Esophagus (tissue), 2 donors: ENCODE measurements around the gene KXD1. TPM values are rescaled to one million over a fixed set of nuclear protein-coding genes. Genes with fewer than 3 reads are reported as not detected.

Experiments
- H3K27ac ChIP-seq, 2 donors: one replicate each; pipeline ENCODE4 v1.5.1; 2013; ENCODE audit warnings: low read depth in 2 of 2, mild to moderate bottlenecking in 2 of 2, inconsistent platforms in 1 of 2, low read length in 1 of 2, moderate library complexity in 1 of 2
- H3K27me3 ChIP-seq, 2 donors: one replicate each; pipeline ENCODE4 v1.6.1; 2013; ENCODE audit warnings: low read length in 2 of 2, control low read depth in 1 of 2, mild to moderate bottlenecking in 1 of 2; ENCODE audit not compliant: insufficient read depth in 2 of 2, control insufficient read depth in 1 of 2
- H3K36me3 ChIP-seq, 2 donors: one replicate each; pipeline ENCODE4 v1.6.1; 2013; ENCODE audit warnings: low read length in 1 of 2; ENCODE audit not compliant: control insufficient read depth in 2 of 2, insufficient read depth in 2 of 2
- H3K4me1 ChIP-seq, 2 donors: one replicate each; pipeline ENCODE4 v1.6.1; 2013; ENCODE audit warnings: low read length in 1 of 2; ENCODE audit not compliant: control insufficient read depth in 2 of 2, insufficient read depth in 2 of 2
- H3K4me3 ChIP-seq, 2 donors: one replicate each; pipeline ENCODE4 v1.5.1; 2013; ENCODE audit warnings: low read length in 2 of 2, mild to moderate bottlenecking in 2 of 2, low read depth in 1 of 2, moderate library complexity in 1 of 2
- H3K9me3 ChIP-seq, 2 donors: one replicate each; pipeline ENCODE4 v1.6.1; 2013; ENCODE audit warnings: mild to moderate bottlenecking in 2 of 2, low read depth in 1 of 2, low read length in 1 of 2, moderate library complexity in 1 of 2; ENCODE audit not compliant: control insufficient read depth in 2 of 2, insufficient read depth in 1 of 2
- whole genome bisulfite sequencing, 2 donors: extraction: QIAGEN DNeasy Blood & Tissue Kit; methylation state at CpG; one replicate each; pipeline ENCODE4 v1.1.7; 2013; 5-methylcytosine and 5-hydroxymethylcytosine counted together
- polyA plus RNA-seq, 2 donors: library from polyadenylated mRNA; stranded (reverse); fragments of 200-250 nt; gene quantifications; one replicate each; pipeline ENCODE4 v1.2.3, GENCODE V29; 2013
- donor health status: healthy with polysubstance abuse.
- donor health status: Bipolar disorder and iron deficiency.

KXD1 gene
- polyA plus RNA-seq, 2 donors: 43.7 to 68.1 TPM

- 72 to 73% methylated on average over 9 of the region's 9 CpGs for WGBS, 2 donors
- Histone ChIP-seq H3K9me3 (peaks cover 2% of the 10 kb centered on the region in 2 donors), H3K27me3 (peaks cover 4 to 41% of the 10 kb centered on the region in 2 donors), H3K4me1 (peaks cover 17 to 20% of the 10 kb centered on the region in 2 donors), H3K27ac (no peak overlapping the region), H3K36me3 (no peaks in the 10 kb centered on the region), H3K4me3 (no peak overlapping the region)
Measured at GRCh38 chr19:18608805-18609716, 51.4 kb downstream of the KXD1 start.

DNA sequence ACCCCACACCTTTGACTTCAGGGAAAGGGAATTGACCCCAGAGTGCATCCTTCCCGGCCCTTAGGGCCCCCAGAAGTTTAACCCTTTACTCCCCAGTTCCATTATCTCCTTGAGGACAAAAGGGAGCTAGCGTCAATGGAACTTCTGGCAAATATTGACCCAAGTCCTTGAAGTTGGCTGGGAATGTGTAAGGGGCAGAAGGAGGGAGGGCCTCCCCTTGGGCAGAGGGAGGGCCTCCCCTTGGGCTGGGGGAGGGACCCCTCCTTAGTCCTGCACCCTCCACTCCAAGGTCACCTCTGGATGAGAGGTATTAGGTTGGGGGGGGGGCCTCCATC is 52.0 kb downstream of the KXD1 start:
- no peak overlapping the region for H3K27ac ChIP-seq
- no peaks in the 10 kb centered on the region for H3K36me3 ChIP-seq
- H3K9me3 ChIP-seq: peaks cover 2% of the 10 kb centered on the region in 2 donors
- H3K27me3 ChIP-seq: peaks cover 4 to 43% of the 10 kb centered on the region in 2 donors
- 36 to 47% methylated on average over 2 of the region's 2 CpGs for WGBS, 2 donors
- H3K4me1 ChIP-seq: peaks cover 17 to 20% of the 10 kb centered on the region in 2 donors
- no peak overlapping the region for H3K4me3 ChIP-seq

GRCh38 chr19:18610245-18610555 is 52.5 kb downstream of the KXD1 start:
- no peaks in the 10 kb centered on the region for H3K36me3 ChIP-seq
- no peak overlapping the region for H3K27ac ChIP-seq
- peaks cover 4 to 44% of the 10 kb centered on the region in 2 donors for H3K27me3 ChIP-seq
- H3K4me1 ChIP-seq: peaks cover 17 to 20% of the 10 kb centered on the region in 2 donors
- 47 to 50% methylated on average over 3 of the region's 3 CpGs for WGBS, 2 donors
- H3K4me3 ChIP-seq: no peak overlapping the region
- H3K9me3 ChIP-seq: peaks cover 2% of the 10 kb centered on the region in 2 donors

- Histone ChIP-seq H3K27me3 (peaks cover 4 to 39% of the 10 kb centered on the region in 2 donors), H3K27ac (no peak overlapping the region), H3K36me3 (no peaks in the 10 kb centered on the region), H3K4me1 (peaks cover 17 to 20% of the 10 kb centered on the region in 2 donors), H3K9me3 (peaks cover 2% of the 10 kb centered on the region in 2 donors), H3K4me3 (no peak overlapping the region)
- 8 to 12% methylated on average over 20 to 45 of the region's 45 CpGs for WGBS, 2 donors
Measured at GRCh38 chr19:18610556-18611326, 53.1 kb downstream of the KXD1 start.

DNA sequence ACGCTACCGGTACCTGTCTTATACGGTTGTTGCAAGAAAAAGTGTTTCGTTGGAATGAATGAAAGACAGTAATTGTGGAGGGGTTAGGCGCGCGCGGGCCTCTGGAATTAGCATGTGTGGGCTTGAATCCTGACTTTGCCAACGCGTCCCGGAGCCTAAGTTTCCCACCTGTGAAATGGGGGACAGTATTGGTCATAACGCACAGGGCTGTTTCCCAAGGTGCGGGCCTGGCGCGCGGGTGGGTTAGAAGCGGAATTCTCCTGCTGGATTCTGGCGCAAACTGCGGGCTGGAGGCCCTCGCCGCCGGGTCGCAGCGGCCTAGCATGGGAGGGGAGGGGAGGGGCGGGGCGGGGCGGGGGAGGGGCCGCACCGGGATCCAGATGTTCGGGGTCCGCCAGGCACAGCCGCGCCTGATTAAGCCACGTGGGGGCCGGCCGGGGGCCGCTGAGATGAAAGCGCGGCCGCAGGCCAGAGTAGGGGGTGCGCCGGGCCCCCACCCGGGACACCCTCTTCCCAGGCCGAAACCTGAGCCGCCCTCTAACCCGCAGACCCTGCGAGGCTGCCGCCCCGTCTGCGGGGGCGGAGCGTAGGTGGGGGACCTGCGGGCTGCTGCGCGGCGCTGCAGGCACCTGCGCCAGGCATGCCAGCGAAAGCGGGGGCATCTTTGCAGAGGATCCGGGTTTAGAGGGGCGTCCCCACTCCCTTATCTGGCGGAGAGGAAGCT is 53.8 kb downstream of the KXD1 start:
- 3 to 4% methylated on average over 50 to 62 of the region's 62 CpGs for WGBS, 2 donors
- peak overlapping the region in 1 of 2 donors; percentile 13 for H3K4me3 ChIP-seq
- H3K9me3 ChIP-seq: peaks cover 2% of the 10 kb centered on the region in 2 donors
- no peak overlapping the region for H3K27ac ChIP-seq
- peaks cover 17 to 20% of the 10 kb centered on the region in 2 donors for H3K4me1 ChIP-seq
- H3K36me3 ChIP-seq: no peaks in the 10 kb centered on the region
- H3K27me3 ChIP-seq: peaks cover 4 to 35% of the 10 kb centered on the region in 2 donors

GRCh38 chr19:18612051-18612771 is 54.5 kb downstream of the KXD1 start:
- Histone ChIP-seq H3K27ac (no peak overlapping the region), H3K27me3 (peaks cover 4 to 35% of the 10 kb centered on the region in 2 donors), H3K4me3 (peak overlapping the region in 1 of 2 donors; percentile 42), H3K9me3 (peaks cover 2 to 4% of the 10 kb centered on the region in 2 donors), H3K36me3 (no peaks in the 10 kb centered on the region), H3K4me1 (peaks cover 17 to 19% of the 10 kb centered on the region in 2 donors)
- WGBS, 2 donors: 2% methylated on average over 27 to 30 of the region's 30 CpGs

- peak within 1 kb of the TSS; percentile 40 to 42 for H3K4me3 ChIP-seq
- 2 to 3% methylated on average over 64 to 70 of the region's 70 CpGs for WGBS, 2 donors
- H3K27ac ChIP-seq: no peak within 1 kb of the TSS
Measured at GRCh38 chr19:18612772-18613588, 55.3 kb downstream of the KXD1 start, which contains the start of gene TMEM59L. TMEM59L (plus strand) TSS chr19:18612870; CDS start chr19:18612959, 89 bp downstream.

DNA sequence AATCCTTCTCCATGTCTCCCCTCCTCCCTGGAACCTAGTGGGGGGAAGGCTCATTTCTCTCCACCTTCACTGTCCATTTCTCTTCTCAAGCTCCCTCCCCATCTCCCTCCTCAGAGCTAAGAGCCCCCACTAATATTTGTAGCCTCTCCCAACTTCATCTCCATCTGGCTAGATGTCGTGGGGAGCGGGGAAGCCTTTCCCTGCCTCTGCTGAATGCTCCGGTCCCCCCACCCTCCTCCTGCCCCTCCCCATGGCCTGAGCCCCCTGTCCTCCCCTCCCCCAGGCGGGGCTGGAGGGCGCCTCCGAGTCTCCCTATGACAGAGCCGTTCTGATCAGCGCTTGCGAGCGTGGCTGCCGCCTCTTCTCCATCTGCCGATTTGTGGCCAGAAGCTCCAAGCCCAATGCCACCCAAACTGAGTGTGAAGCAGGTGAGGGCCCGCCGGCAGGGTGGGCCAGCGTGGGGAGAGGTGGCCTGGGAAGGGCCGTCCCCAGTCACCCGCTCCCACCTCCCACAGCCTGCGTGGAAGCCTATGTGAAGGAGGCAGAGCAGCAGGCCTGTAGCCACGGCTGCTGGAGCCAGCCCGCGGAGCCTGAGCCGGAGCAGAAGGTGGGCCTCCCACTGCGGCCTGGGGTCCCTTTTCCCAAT is 56.0 kb downstream of the KXD1 start:
- Histone ChIP-seq H3K4me3 (no peak overlapping the region), H3K4me1 (peaks cover 10 to 15% of the 10 kb centered on the region in 2 donors), H3K27ac (no peak overlapping the region), H3K36me3 (no peaks in the 10 kb centered on the region), H3K9me3 (peaks cover 2 to 6% of the 10 kb centered on the region in 2 donors), H3K27me3 (peaks cover 4 to 32% of the 10 kb centered on the region in 2 donors)
- 41 to 53% methylated on average over 23 of the region's 23 CpGs for WGBS, 2 donors

More at GRCh38 chr19:18612772-18613588, 55.3 kb downstream of the KXD1 start, which contains the start of gene TMEM59L:
- peaks cover 2 to 4% of the 10 kb centered on the region in 2 donors for H3K9me3 ChIP-seq
- H3K27me3 ChIP-seq: peaks cover 4 to 34% of the 10 kb centered on the region in 2 donors
- peaks cover 10 to 15% of the 10 kb centered on the region in 2 donors for H3K4me1 ChIP-seq
- no peaks in the 10 kb centered on the region for H3K36me3 ChIP-seq
